OCI-LY1 (cell line): ENCODE results near the gene AFAP1L2.
"Not testable (repeated sequence)": the region's sequence is repeated elsewhere in the genome, so short reads cannot be mapped to it uniquely, and the experiment has no call there.

Source experiments
- H2AFZ ChIP-seq: fragments of 200-600 bp; sonication (generic), shearing (Covaris generic); 2 replicates; pipeline ENCODE4 v1.6.0; 2014; ENCODE audit warnings: antibody characterized with exemption, mild to moderate bottlenecking, low read length
- H3F3A ChIP-seq: fragments of 200-600 bp; sonication (generic), shearing (Covaris generic); 2 replicates; pipeline ENCODE4 v1.6.0; 2014; ENCODE audit warnings: mild to moderate bottlenecking, antibody characterized with exemption, low read length, moderate library complexity; ENCODE audit not compliant: insufficient read depth
- H3K27ac ChIP-seq: fragments of 200-600 bp; sonication (generic); 2 replicates; pipeline ENCODE4 v1.5.1; 2014; ENCODE audit warnings: low read length, mixed run types, mild to moderate bottlenecking, low read depth; ENCODE audit not compliant: poor library complexity, severe bottlenecking
- H3K27me3 ChIP-seq: fragments of 200-600 bp; sonication (generic); 2 replicates; pipeline ENCODE4 v1.6.0; 2014; ENCODE audit warnings: antibody characterized with exemption, mild to moderate bottlenecking, low read length, moderate library complexity; ENCODE audit not compliant: insufficient read depth
- H3K36me3 ChIP-seq: fragments of 200-600 bp; sonication (generic); 2 replicates; pipeline ENCODE4 v1.6.1; 2014; ENCODE audit warnings: mild to moderate bottlenecking, antibody characterized with exemption, low read length, moderate library complexity, mixed read lengths; ENCODE audit not compliant: insufficient read depth
- H3K4me1 ChIP-seq: fragments of 200-600 bp; sonication (generic); 2 replicates; pipeline ENCODE4 v1.5.1; 2014; ENCODE audit warnings: mild to moderate bottlenecking, low read length, moderate library complexity; ENCODE audit not compliant: insufficient read depth, severe bottlenecking
- H3K4me2 ChIP-seq: fragments of 200-600 bp; sonication (generic), shearing (Covaris generic); 2 replicates; pipeline ENCODE4 v1.6.1; 2014; ENCODE audit warnings: low read length
- H3K4me3 ChIP-seq: fragments of 200-600 bp; sonication (generic); 2 replicates; pipeline ENCODE4 v1.5.1; 2014; ENCODE audit warnings: low read length, low read depth, mild to moderate bottlenecking, mixed read lengths; ENCODE audit not compliant: poor library complexity, severe bottlenecking
- H3K79me2 ChIP-seq: fragments of 200-600 bp; shearing (Covaris generic); 2 replicates; pipeline ENCODE4 v1.6.1; 2016; ENCODE audit warnings: mixed run types, low read length, mixed read lengths; ENCODE audit not compliant: insufficient read depth
- H3K9ac ChIP-seq: fragments of 200-600 bp; sonication (generic), shearing (Covaris generic); 2 replicates; pipeline ENCODE4 v1.6.1; 2014; ENCODE audit warnings: mild to moderate bottlenecking, low read length, mixed read lengths
- H3K9me2 ChIP-seq: fragments of 200-600 bp; sonication (generic), shearing (Covaris generic); 2 replicates; pipeline ENCODE4 v1.6.1; 2014; ENCODE audit warnings: low read depth, mild to moderate bottlenecking, low read length, mixed read lengths
- H3K9me3 ChIP-seq: fragments of 200-600 bp; shearing (Covaris generic); 2 replicates; pipeline ENCODE4 v1.6.1; 2014; ENCODE audit warnings: low read length, mixed read lengths
- H4K20me1 ChIP-seq: fragments of 200-600 bp; sonication (generic), shearing (Covaris generic); 2 replicates; pipeline ENCODE4 v1.6.0; 2016; ENCODE audit warnings: mild to moderate bottlenecking, low read length; ENCODE audit not compliant: insufficient read depth
- EZH2 ChIP-seq: fragments of 200-600 bp; sonication (generic), shearing (Covaris generic); IDR thresholded peaks from 2 replicates; pipeline ENCODE4 v1.8.0; 2017; ENCODE audit warnings: borderline replicate concordance, mixed run types, mild to moderate bottlenecking, antibody characterized with exemption, low read length, moderate library complexity, mixed read lengths
- TF ChIP-seq, protein P1 (sequence below): fragments of 200-600 bp; sonication (generic), shearing (Covaris generic); IDR thresholded peaks from 2 replicates; pipeline ENCODE4 v1.5.1; 2017; ENCODE audit warnings: mild to moderate bottlenecking, antibody characterized with exemption, low read length, moderate library complexity, mixed read lengths

Gene AFAP1L2

GRCh38 chr10:114335614-114336013, 68.7 kb downstream of the AFAP1L2 start:
- Histone ChIP-seq H3K4me3 (no peak overlapping the region), H3K36me3 (no peaks in the 10 kb centered on the region), H3K9me3 (no peaks in the 10 kb centered on the region), H4K20me1 (no peaks in the 10 kb centered on the region), H3K27me3 (no peaks in the 10 kb centered on the region), H3K27ac (no peak overlapping the region), H2AFZ (no peak overlapping the region), H3K9me2 (no peaks in the 10 kb centered on the region), H3K79me2 (no peaks in the 10 kb centered on the region), H3F3A (no peaks in the 10 kb centered on the region), H3K4me2 (no peak overlapping the region), H3K9ac (no peak overlapping the region), H3K4me1 (no peaks in the 10 kb centered on the region)
- no peak for TF ChIP-seq EZH2
- TF ChIP-seq, protein P1, sequence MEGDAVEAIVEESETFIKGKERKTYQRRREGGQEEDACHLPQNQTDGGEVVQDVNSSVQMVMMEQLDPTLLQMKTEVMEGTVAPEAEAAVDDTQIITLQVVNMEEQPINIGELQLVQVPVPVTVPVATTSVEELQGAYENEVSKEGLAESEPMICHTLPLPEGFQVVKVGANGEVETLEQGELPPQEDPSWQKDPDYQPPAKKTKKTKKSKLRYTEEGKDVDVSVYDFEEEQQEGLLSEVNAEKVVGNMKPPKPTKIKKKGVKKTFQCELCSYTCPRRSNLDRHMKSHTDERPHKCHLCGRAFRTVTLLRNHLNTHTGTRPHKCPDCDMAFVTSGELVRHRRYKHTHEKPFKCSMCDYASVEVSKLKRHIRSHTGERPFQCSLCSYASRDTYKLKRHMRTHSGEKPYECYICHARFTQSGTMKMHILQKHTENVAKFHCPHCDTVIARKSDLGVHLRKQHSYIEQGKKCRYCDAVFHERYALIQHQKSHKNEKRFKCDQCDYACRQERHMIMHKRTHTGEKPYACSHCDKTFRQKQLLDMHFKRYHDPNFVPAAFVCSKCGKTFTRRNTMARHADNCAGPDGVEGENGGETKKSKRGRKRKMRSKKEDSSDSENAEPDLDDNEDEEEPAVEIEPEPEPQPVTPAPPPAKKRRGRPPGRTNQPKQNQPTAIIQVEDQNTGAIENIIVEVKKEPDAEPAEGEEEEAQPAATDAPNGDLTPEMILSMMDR, result no peak

GRCh38 chr10:114334301-114334700, 70.0 kb downstream of the AFAP1L2 start:
- no peak overlapping the region for H3K27ac ChIP-seq
- H3K27me3 ChIP-seq, result no peaks in the 10 kb centered on the region
- H3K4me2 ChIP-seq, result no peak overlapping the region
- no peaks in the 10 kb centered on the region for H3K79me2 ChIP-seq
- H3K36me3 ChIP-seq, result no peaks in the 10 kb centered on the region
- H3K4me3 ChIP-seq, result no peak overlapping the region
- no peaks in the 10 kb centered on the region for H4K20me1 ChIP-seq
- no peak overlapping the region for H2AFZ ChIP-seq
- H3K9ac ChIP-seq, result no peak overlapping the region
- H3K9me2 ChIP-seq, result no peaks in the 10 kb centered on the region
- H3K9me3 ChIP-seq, result no peaks in the 10 kb centered on the region
- no peaks in the 10 kb centered on the region for H3K4me1 ChIP-seq
- H3F3A ChIP-seq, result no peaks in the 10 kb centered on the region
- TF ChIP-seq, protein P1, result no peak
- no peak for TF ChIP-seq EZH2

DNA sequence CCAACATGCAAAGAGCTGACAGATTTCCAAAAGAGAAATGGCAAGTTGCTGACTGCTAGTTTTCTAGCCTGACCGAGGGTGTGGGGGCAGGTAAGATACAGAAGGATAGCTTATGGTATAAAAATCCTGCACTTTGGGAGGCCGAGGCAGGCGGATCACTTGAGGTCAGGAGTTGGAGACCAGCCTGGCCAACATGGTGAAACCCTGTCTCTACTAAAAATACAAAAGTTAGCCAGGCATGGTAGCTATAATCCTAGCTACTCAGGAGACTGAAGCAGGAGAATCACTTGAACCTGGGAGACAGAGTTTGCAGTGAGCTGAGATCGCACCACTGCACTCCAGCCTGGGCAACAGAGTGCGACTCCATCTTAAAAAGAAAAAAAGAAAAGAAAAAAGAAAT, 70.9 kb downstream of the AFAP1L2 start:
- H3F3A ChIP-seq, H3K4me2 ChIP-seq, H2AFZ ChIP-seq, H3K9me3 ChIP-seq, H3K9me2 ChIP-seq, H3K36me3 ChIP-seq, H3K79me2 ChIP-seq, H3K27ac ChIP-seq, H3K4me3 ChIP-seq, H3K27me3 ChIP-seq, H4K20me1 ChIP-seq, H3K4me1 ChIP-seq, H3K9ac ChIP-seq: not testable (repeated sequence)

- H3K4me1 ChIP-seq, result no peaks in the 10 kb centered on the region
- H3K36me3 ChIP-seq, result no peaks in the 10 kb centered on the region
- H3K27ac ChIP-seq, result no peak overlapping the region
- no peak overlapping the region for H3K4me3 ChIP-seq
- no peak overlapping the region for H3K9ac ChIP-seq
- H3K9me2 ChIP-seq, result no peaks in the 10 kb centered on the region
- H3K4me2 ChIP-seq, result no peak overlapping the region
- H3K79me2 ChIP-seq, result no peaks in the 10 kb centered on the region
- no peaks in the 10 kb centered on the region for H3K9me3 ChIP-seq
- H4K20me1 ChIP-seq, result no peaks in the 10 kb centered on the region
- H3K27me3 ChIP-seq, result no peaks in the 10 kb centered on the region
- no peaks in the 10 kb centered on the region for H3F3A ChIP-seq
- H2AFZ ChIP-seq, result no peak overlapping the region
- TF ChIP-seq, protein P1, result no peak
- no peak for TF ChIP-seq EZH2
Observed at GRCh38 chr10:114332301-114333192, 71.8 kb downstream of the AFAP1L2 start.
